ENCODE results near the gene GABBR1.

GABBR1 gene

GRCh38 chr6:29652198-29652584 is 19.2 kb upstream of the GABBR1 start:
- no peak for DNase-seq

DNA sequence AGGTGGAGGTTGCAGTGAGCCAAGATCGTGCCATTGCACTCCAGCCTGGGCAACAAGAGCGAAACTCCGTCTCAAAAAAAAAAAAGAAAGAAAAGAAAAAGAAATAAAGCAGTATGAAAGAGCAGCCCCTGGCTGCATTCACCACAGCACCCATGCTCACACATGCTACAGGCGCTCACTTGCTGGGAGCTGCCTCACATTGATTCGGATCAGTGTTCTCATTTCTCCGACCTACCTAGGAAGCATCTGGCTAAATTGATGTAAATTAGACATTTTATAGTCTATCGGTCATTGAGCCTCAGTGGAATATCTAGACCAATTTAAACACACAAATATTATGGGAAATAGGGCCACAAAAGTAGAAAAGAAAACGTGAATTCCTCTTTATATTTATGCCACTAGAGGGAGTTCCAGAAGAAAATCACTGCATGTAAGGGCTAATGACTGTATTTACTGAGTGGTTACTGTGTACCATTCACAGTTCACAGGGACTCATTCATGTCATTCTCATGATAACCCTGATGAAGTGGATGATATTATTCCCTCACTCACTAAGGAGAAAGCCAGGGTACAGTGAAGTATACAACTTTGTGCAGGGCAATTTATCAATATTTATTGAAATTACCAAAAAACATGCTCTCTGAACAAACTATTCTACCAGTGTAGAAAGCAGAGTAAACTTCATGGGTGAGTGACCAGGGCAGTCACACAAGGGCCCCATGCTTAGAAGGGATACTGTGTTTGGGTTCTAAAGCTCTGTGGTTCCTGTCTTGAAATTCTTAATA is 18.6 kb upstream of the GABBR1 start:
- DNase-seq: peak in 1 of 2 donors; percentile 47

DNA sequence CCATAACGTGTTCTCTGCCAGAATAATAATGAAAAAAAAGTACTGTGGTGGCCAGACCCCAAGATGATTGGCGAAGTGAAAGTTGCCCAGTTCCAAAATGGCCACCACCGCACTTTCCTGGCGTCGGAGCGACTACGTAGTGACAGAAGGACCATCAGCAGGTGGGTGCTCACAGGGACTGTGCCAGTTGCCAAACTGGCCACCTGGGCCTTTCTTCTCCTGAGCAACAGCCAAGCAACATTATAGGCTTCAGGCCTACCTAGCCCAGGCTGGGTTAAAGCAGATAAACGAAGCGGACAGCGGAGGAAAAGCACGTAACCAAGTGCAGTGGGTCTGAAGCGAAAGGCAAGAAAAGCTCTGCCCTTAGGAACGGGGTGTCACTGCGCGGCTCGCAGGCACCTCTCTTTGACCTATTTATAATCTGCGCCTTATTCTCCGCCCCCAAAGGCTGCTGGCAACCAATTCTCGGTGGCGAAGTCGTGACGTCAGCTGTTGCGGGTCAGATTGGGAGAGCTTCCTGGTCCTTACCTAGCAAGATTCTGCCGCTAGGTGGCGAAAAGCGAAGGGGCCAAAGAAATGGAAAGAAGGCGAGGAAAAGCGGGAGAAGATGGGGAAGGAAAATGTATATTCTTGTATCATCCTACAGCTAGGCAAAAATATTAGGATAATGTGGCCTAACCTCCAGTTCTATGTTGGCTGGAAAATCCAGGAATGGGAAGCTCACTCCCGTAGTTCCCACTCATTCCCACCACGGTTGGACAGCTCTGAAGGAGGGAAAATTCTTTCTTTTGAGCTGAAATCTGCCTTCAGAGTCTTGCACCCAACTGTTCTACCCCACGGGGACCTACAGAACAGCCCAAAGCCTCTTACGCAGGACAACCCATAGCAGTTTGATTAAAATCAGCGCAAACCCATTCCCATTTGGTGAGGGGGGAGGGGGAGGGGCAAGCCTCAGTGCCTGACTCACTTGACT is 17.0 kb upstream of the GABBR1 start:
- peak; percentile 98 to 100 for DNase-seq

GRCh38 chr6:29647927-29648642 is 15.1 kb upstream of the GABBR1 start:
- DNase-seq: peak in 1 of 2 donors; percentile 58

GRCh38 chr6:29641430-29642148 is 8.6 kb upstream of the GABBR1 start:
- DNase-seq: no peak

- no peak for DNase-seq
Observed at GRCh38 chr6:29637247-29637646, 4.3 kb upstream of the GABBR1 start.

GRCh38 chr6:29633534-29633905 is 537 bp upstream of the GABBR1 start:
- no peak for DNase-seq

GRCh38 chr6:29631860-29632731 is 887 bp downstream of the GABBR1 start:
- peak in 1 of 2 donors; percentile 37 for DNase-seq

DNA sequence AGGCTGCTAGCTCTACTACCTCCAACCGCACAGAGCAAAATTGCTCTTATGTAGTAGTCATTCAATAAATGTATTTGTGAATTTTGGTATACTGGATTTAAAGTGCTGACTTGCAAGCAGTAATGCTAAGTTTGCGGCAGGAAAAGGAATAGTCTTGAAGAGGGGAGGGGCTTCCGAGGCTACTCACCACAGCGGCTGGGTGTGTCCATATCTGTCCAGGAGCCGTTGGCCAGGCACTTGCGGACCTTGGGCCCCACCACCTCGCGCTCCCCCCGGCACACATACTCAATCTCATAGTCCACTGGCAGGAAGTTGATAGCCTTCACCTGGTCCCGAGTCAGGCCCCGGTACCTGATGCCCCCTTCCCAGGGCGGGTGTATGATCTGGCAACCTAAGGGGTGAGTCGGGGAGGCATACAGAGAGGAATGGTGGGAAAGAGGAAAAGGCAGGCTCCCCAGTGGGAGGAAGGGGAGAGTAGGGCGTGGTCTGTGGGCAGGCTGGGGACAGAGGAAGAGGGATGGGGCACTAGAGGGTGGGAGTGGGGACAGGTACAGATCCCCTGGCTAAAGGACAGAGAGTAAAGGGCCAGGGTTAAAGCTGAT is 1.7 kb downstream of the GABBR1 start:
- DNase-seq: no peak

- no peak for DNase-seq
Observed at GRCh38 chr6:29630315-29630714, 2.7 kb downstream of the GABBR1 start.

GRCh38 chr6:29629571-29629970 is 3.4 kb downstream of the GABBR1 start:
- no peak for DNase-seq

- DNase-seq: peak; percentile 67 to 69
Observed at GRCh38 chr6:29628419-29629281, 4.3 kb downstream of the GABBR1 start.

DNA sequence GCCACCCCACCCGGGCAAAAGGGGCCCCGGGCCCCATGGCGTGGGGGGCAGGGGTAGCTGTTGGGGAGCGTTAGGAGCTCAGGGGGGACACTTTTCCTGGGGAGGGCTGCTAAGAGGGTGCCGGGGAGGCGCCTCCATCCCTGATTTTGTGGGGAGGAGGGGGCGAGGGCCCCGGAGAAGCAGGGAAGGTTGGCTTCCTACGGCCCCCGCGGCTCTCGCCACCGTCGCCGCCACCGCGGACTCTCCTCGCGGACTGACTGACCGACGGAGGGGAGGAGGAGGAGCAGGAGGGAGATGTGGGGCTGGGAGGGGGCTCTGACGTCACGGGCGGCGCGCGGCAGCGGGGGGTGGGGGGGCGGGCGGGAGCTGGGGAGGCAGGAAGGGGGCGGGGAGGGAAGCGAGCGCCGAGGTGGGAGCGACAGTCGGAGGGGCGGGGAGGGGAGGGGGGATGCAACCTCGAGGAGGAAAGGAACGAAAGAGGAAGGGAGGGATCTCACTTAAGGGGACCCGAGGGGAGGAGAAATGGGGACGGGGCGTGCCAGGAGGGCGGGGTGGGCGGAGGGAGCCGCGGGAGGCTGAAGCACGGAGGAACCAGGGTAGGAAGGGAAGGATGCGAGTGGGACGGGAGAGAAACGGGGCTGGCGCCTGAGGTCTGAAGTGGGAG is 5.1 kb downstream of the GABBR1 start:
- peak; percentile 49 to 77 for DNase-seq

GRCh38 chr6:29626948-29627754 is 5.8 kb downstream of the GABBR1 start:
- no peak for DNase-seq

GRCh38 chr6:29625337-29625930 is 7.5 kb downstream of the GABBR1 start:
- DNase-seq: no peak

DNA sequence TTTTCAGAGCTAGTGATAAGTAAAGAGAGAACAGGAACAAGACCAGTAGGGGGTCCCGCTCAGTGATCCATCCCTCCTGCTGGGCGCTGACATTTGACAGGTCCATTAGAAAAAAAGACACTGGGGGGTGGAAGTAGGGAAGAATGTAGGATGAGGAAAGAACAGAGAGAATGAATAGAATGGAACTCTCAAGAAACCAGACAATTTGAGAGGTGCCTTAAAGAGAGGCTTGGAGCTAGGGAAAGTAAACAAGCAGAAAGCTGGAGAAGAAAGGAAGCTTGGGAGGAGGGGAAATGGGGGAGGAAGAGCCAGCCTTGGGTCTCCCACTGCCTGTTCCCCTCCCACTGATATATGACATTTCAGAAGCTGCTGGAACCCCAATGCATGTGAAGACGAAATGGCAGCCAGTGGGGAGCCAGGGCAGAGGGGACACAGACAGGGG is 8.4 kb downstream of the GABBR1 start:
- no peak for DNase-seq

GRCh38 chr6:29620630-29621029 is 12.4 kb downstream of the GABBR1 start:
- no peak for DNase-seq

GRCh38 chr6:29619578-29620160 is 13.3 kb downstream of the GABBR1 start:
- DNase-seq: no peak

All from hippocampal formation (tissue), 2 donors.